Measurements from ENCODE around the gene ACR.
A peak's percentile ranks its signal among the peaks of the same experiment; 100 is the strongest.

ACR gene

DNA sequence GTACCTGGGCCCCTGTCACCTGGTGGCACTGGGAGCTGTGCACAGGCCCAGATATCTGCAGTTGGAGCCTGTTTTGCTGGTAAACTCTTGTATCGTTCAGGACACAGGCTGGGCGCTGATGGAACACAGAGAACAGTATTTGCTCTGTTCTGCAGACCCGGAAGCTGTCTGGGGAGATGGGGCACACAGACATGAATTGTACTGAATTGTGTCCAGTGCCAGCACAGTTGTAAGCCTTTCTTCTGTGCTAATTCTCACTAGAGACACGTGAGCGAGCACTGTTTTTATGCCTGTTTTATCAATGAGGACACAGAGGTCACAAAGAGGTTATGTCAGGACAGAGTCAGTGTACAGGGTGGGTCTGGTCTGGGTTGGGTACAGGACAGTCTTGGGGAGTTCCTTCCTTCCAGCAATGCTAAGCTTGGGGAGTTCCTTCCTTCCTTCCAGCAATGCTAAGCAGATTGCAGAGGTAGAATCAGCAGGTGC, 24.4 kb upstream of the ACR start:
- Histone ChIP-seq H2AFZ (ENCODE audit: low read depth, low read length) (no peak overlapping the region), H3K4ac (ENCODE audit: low read depth in 1 of 2, low read length in 2 of 2) (no peak overlapping the region), H3K4me1 (ENCODE audit: control insufficient read depth, insufficient read depth, low read depth, low read length) (peaks cover 10% of the 10 kb centered on the region), H3K27me3 (ENCODE audit: control insufficient read depth in 1 of 2, insufficient read depth in 1 of 2, low read length in 2 of 2) (peaks cover 0 to 17% of the 10 kb centered on the region in 2 experiments), H3K9ac (ENCODE audit: low read length) (no peak overlapping the region), H4K8ac (ENCODE audit: low read length) (no peak overlapping the region), H3K27ac (ENCODE audit: low read length, poor library complexity, severe bottlenecking) (no peak overlapping the region), H2BK5ac (ENCODE audit: low read depth, low read length, poor library complexity, severe bottlenecking) (no peak overlapping the region), H3K79me1 (replicated peaks; ENCODE audit: low read length, poor library complexity, severe bottlenecking) (no peaks in the 10 kb centered on the region), H3K18ac (ENCODE audit: low read depth in 1 of 2, low read length in 2 of 2) (no peak overlapping the region), H4K91ac (ENCODE audit: low read length) (no peak overlapping the region), H2AK5ac (ENCODE audit: low read length, severe bottlenecking) (no peak overlapping the region), H3K4me3 (ENCODE audit: insufficient read depth in 1 of 2, low read depth in 1 of 2, low read length in 2 of 2) (no peak overlapping the region), H2BK15ac (ENCODE audit: low read depth, poor library complexity, severe bottlenecking) (no peak overlapping the region), H3K23ac (ENCODE audit: low read length in 2 of 2) (no peak overlapping the region), H2BK12ac (ENCODE audit: low read length in 2 of 2) (no peak overlapping the region), H3K14ac (ENCODE audit: low read length in 2 of 2) (no peak overlapping the region), H3K36me3 (ENCODE audit: control insufficient read depth in 1 of 2, insufficient read depth in 2 of 2, low read depth in 1 of 2, low read length in 2 of 2) (peaks cover 0 to 5% of the 10 kb centered on the region in 2 experiments), H2BK120ac (ENCODE audit: low read depth, low read length) (no peak overlapping the region), H3K4me2 (ENCODE audit: low read length, poor library complexity, severe bottlenecking) (no peak overlapping the region), H3K9me3 (ENCODE audit: control insufficient read depth, low read length) (no peaks in the 10 kb centered on the region)
- DNase-seq, result no peak
- WGBS, result 92% methylated on average over 5 of the region's 5 CpGs

DNA sequence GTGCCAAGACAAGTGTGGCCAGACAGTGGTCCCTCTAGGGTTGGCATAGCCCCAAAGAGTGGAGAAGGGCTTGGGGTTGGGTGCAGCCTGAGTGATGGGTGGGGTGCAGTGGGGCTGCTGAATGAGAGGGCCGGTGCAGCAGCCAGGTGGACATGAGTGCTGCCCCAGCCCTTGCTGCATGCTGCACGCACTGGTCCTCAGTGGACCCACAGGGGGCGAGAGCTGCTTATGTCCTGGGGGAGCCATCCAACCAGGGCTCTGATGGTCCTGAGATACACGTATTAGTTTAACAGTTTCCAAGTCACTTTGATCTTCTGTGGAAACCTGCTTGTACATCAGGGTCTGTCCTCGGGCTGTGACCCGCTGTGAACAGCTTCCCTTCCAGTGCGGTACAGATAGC, 23.9 kb upstream of the ACR start:
- no peak overlapping the region for H3K27ac ChIP-seq (ENCODE audit: low read length, poor library complexity, severe bottlenecking)
- H3K4me1 ChIP-seq (ENCODE audit: control insufficient read depth, insufficient read depth, low read depth, low read length), result peaks cover 10% of the 10 kb centered on the region
- WGBS, result 90% methylated on average over 7 of the region's 7 CpGs
- H3K23ac ChIP-seq (ENCODE audit: low read length in 2 of 2), result no peak overlapping the region
- no peak overlapping the region for H2AFZ ChIP-seq (ENCODE audit: low read depth, low read length)
- H2BK5ac ChIP-seq (ENCODE audit: low read depth, low read length, poor library complexity, severe bottlenecking), result no peak overlapping the region
- no peak overlapping the region for H2BK12ac ChIP-seq (ENCODE audit: low read length in 2 of 2)
- H2AK5ac ChIP-seq (ENCODE audit: low read length, severe bottlenecking), result no peak overlapping the region
- peaks cover 5 to 23% of the 10 kb centered on the region in 2 experiments for H3K27me3 ChIP-seq (ENCODE audit: control insufficient read depth in 1 of 2, insufficient read depth in 1 of 2, low read length in 2 of 2)
- H2BK120ac ChIP-seq (ENCODE audit: low read depth, low read length), result no peak overlapping the region
- H2BK15ac ChIP-seq (ENCODE audit: low read depth, poor library complexity, severe bottlenecking), result no peak overlapping the region
- no peak overlapping the region for H3K4me3 ChIP-seq (ENCODE audit: insufficient read depth in 1 of 2, low read depth in 1 of 2, low read length in 2 of 2)
- no peaks in the 10 kb centered on the region for H3K79me1 ChIP-seq (replicated peaks; ENCODE audit: low read length, poor library complexity, severe bottlenecking)
- H3K18ac ChIP-seq (ENCODE audit: low read depth in 1 of 2, low read length in 2 of 2), result no peak overlapping the region
- H3K14ac ChIP-seq (ENCODE audit: low read length in 2 of 2), result no peak overlapping the region
- H3K4me2 ChIP-seq (ENCODE audit: low read length, poor library complexity, severe bottlenecking), result no peak overlapping the region
- no peaks in the 10 kb centered on the region for H3K9me3 ChIP-seq (ENCODE audit: control insufficient read depth, low read length)
- no peak overlapping the region for H4K8ac ChIP-seq (ENCODE audit: low read length)
- DNase-seq, result no peak
- no peak overlapping the region for H3K9ac ChIP-seq (ENCODE audit: low read length)
- H4K91ac ChIP-seq (ENCODE audit: low read length), result no peak overlapping the region
- H3K4ac ChIP-seq (ENCODE audit: low read depth in 1 of 2, low read length in 2 of 2), result no peak overlapping the region
- H3K36me3 ChIP-seq (ENCODE audit: control insufficient read depth in 1 of 2, insufficient read depth in 2 of 2, low read depth in 1 of 2, low read length in 2 of 2), result peaks cover 0 to 5% of the 10 kb centered on the region in 2 experiments

DNA sequence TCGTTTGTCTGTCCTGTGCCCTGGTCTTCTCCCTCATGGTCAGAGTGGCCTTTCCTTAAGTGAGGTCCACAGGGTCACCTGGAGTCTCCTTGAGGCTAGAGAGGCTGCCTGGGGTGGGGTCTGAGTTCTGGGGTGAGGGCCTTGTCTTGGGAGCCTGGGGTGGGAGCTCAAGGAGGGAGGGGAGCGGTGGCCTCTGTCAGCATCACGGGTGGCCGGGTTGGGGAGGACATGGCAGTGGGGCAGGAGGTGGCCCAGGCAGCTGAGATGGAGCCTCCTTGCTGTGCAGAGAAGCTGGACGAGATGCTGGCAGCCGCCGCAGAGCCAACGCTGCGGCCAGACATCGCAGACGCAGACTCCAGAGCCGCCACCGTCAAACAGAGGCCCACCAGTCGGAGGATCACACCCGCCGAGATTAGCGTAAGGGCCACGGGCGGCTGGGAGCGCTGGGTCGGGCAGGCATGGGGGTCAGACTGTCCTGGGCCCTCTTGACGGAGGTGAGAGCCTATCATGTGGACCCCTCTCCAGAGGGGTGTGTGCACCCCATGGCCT, 23.3 kb upstream of the ACR start:
- Histone ChIP-seq H3K4ac (ENCODE audit: low read depth in 1 of 2, low read length in 2 of 2) (no peak overlapping the region), H3K4me1 (ENCODE audit: control insufficient read depth, insufficient read depth, low read depth, low read length) (peaks cover 10% of the 10 kb centered on the region), H3K9me3 (ENCODE audit: control insufficient read depth, low read length) (no peaks in the 10 kb centered on the region), H2BK120ac (ENCODE audit: low read depth, low read length) (no peak overlapping the region), H4K8ac (ENCODE audit: low read length) (no peak overlapping the region), H3K23ac (ENCODE audit: low read length in 2 of 2) (no peak overlapping the region), H3K36me3 (ENCODE audit: control insufficient read depth in 1 of 2, insufficient read depth in 2 of 2, low read depth in 1 of 2, low read length in 2 of 2) (peaks cover 0 to 5% of the 10 kb centered on the region in 2 experiments), H4K91ac (ENCODE audit: low read length) (no peak overlapping the region), H3K9ac (ENCODE audit: low read length) (no peak overlapping the region), H2BK15ac (ENCODE audit: low read depth, poor library complexity, severe bottlenecking) (no peak overlapping the region), H3K4me3 (ENCODE audit: insufficient read depth in 1 of 2, low read depth in 1 of 2, low read length in 2 of 2) (no peak overlapping the region), H2AFZ (ENCODE audit: low read depth, low read length) (no peak overlapping the region), H2BK12ac (ENCODE audit: low read length in 2 of 2) (no peak overlapping the region), H3K14ac (ENCODE audit: low read length in 2 of 2) (peak overlapping the region in 1 of 2 experiments; percentile 7), H3K18ac (ENCODE audit: low read depth in 1 of 2, low read length in 2 of 2) (no peak overlapping the region), H3K4me2 (ENCODE audit: low read length, poor library complexity, severe bottlenecking) (no peak overlapping the region), H3K27me3 (ENCODE audit: control insufficient read depth in 1 of 2, insufficient read depth in 1 of 2, low read length in 2 of 2) (peaks cover 10 to 28% of the 10 kb centered on the region in 2 experiments), H3K27ac (ENCODE audit: low read length, poor library complexity, severe bottlenecking) (no peak overlapping the region), H2AK5ac (ENCODE audit: low read length, severe bottlenecking) (no peak overlapping the region), H3K79me1 (replicated peaks; ENCODE audit: low read length, poor library complexity, severe bottlenecking) (no peaks in the 10 kb centered on the region), H2BK5ac (ENCODE audit: low read depth, low read length, poor library complexity, severe bottlenecking) (no peak overlapping the region)
- DNase-seq, result no peak
- 95% methylated on average over 21 of the region's 22 CpGs for WGBS

DNA sequence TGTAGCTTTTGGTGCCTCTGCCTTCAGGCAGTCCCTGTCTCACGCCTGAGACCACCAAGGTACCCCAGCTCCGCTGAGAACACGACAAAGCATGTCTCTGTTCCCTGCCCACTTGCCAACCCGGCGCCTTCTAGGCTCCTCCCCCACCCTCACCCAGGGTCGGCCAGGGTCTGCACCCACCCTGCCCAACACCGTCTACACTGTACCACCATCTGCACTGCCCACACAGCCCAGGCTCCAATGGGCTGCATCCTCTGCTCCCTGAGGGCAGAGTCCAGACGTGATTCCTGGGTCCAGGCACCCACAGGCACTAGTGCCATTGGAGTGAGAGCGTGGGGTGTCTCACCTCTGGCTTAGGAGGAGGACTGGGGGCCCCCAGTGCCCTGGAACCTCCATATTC, 22.8 kb upstream of the ACR start:
- no peak overlapping the region for H4K8ac ChIP-seq (ENCODE audit: low read length)

More for the DNA sequence above, 22.8 kb upstream of the ACR start:
- H2AFZ ChIP-seq (ENCODE audit: low read depth, low read length), result no peak overlapping the region
- H3K9me3 ChIP-seq (ENCODE audit: control insufficient read depth, low read length), result no peaks in the 10 kb centered on the region
- no peak overlapping the region for H4K91ac ChIP-seq (ENCODE audit: low read length)
- no peak overlapping the region for H3K4me3 ChIP-seq (ENCODE audit: insufficient read depth in 1 of 2, low read depth in 1 of 2, low read length in 2 of 2)
- no peak overlapping the region for H3K23ac ChIP-seq (ENCODE audit: low read length in 2 of 2)
- no peak overlapping the region for H2BK5ac ChIP-seq (ENCODE audit: low read depth, low read length, poor library complexity, severe bottlenecking)
- H2AK5ac ChIP-seq (ENCODE audit: low read length, severe bottlenecking), result no peak overlapping the region
- 87% methylated on average over 9 of the region's 9 CpGs for WGBS
- H3K18ac ChIP-seq (ENCODE audit: low read depth in 1 of 2, low read length in 2 of 2), result no peak overlapping the region
- H3K36me3 ChIP-seq (ENCODE audit: control insufficient read depth in 1 of 2, insufficient read depth in 2 of 2, low read depth in 1 of 2, low read length in 2 of 2), result peaks cover 0 to 5% of the 10 kb centered on the region in 2 experiments
- H3K4ac ChIP-seq (ENCODE audit: low read depth in 1 of 2, low read length in 2 of 2), result no peak overlapping the region
- no peak overlapping the region for H3K14ac ChIP-seq (ENCODE audit: low read length in 2 of 2)
- peaks cover 10% of the 10 kb centered on the region for H3K4me1 ChIP-seq (ENCODE audit: control insufficient read depth, insufficient read depth, low read depth, low read length)
- H2BK120ac ChIP-seq (ENCODE audit: low read depth, low read length), result no peak overlapping the region
- no peak overlapping the region for H3K27ac ChIP-seq (ENCODE audit: low read length, poor library complexity, severe bottlenecking)
- H3K9ac ChIP-seq (ENCODE audit: low read length), result no peak overlapping the region
- peaks cover 13 to 31% of the 10 kb centered on the region in 2 experiments for H3K27me3 ChIP-seq (ENCODE audit: control insufficient read depth in 1 of 2, insufficient read depth in 1 of 2, low read length in 2 of 2)
- no peak for DNase-seq
- H2BK15ac ChIP-seq (ENCODE audit: low read depth, poor library complexity, severe bottlenecking), result no peak overlapping the region
- H3K79me1 ChIP-seq (replicated peaks; ENCODE audit: low read length, poor library complexity, severe bottlenecking), result no peaks in the 10 kb centered on the region
- H2BK12ac ChIP-seq (ENCODE audit: low read length in 2 of 2), result no peak overlapping the region
- H3K4me2 ChIP-seq (ENCODE audit: low read length, poor library complexity, severe bottlenecking), result no peak overlapping the region

All from mesenchymal stem cell (in vitro differentiated cells and primary cell).